SK-N-SH treated with all-trans-retinoic acid at 6 μM for 48 hours (cell line): Measurements from ENCODE around the gene CYTL1.

Source experiments
- ATAC-seq: fragments of 200-7000 bp; cut with Tn5 transposase; 3 replicates; pipeline ENCODE4 v1.9.1; 2020; ENCODE audit warnings: mild to moderate bottlenecking, moderate library complexity
- ARNTL ChIP-seq: fragments of 450-650 bp; formaldehyde crosslinking; IDR thresholded peaks from 2 replicates; pipeline ENCODE4 v1.5.0; 2020; ENCODE audit warnings: low read depth, mild to moderate bottlenecking, moderate library complexity, borderline replicate concordance
- CSDC2 ChIP-seq: fragments of 250-450 bp; sonication (Bioruptor Pico); IDR thresholded peaks from 2 replicates; pipeline ENCODE4 v1.5.0; 2020; ENCODE audit warnings: mild to moderate bottlenecking, moderate library complexity
- ESRRG ChIP-seq: fragments of 250-450 bp; sonication (Bioruptor Pico); IDR thresholded peaks from 2 replicates; pipeline ENCODE4 v1.6.1; 2021; ENCODE audit warnings: mild to moderate bottlenecking
- ISL1 ChIP-seq: fragments of 250-450 bp; sonication (Bioruptor Pico); IDR thresholded peaks from 2 replicates; pipeline ENCODE4 v2.1.2; 2022; ENCODE audit warnings: mild to moderate bottlenecking, moderate library complexity
- OSR1 ChIP-seq: fragments of 250-450 bp; sonication (Bioruptor Pico); IDR thresholded peaks from 2 replicates; pipeline ENCODE4 v1.8.0; 2022; ENCODE audit warnings: moderate library complexity, mild to moderate bottlenecking, inconsistent platforms
- RARB ChIP-seq: fragments of 250-450 bp; sonication (Bioruptor Pico); IDR thresholded peaks from 2 replicates; pipeline ENCODE4 v1.8.0; 2021; ENCODE audit warnings: mild to moderate bottlenecking, moderate library complexity
- SNAI2 ChIP-seq: fragments of 250-450 bp; sonication (Bioruptor Pico); IDR thresholded peaks from 2 replicates; pipeline ENCODE4 v1.5.0; 2020; ENCODE audit warnings: mild to moderate bottlenecking, moderate library complexity
- TOX ChIP-seq: fragments of 250-450 bp; sonication (Bioruptor Pico); IDR thresholded peaks from 2 replicates; pipeline ENCODE4 v1.8.0; 2021; ENCODE audit warnings: mild to moderate bottlenecking, moderate library complexity, borderline replicate concordance
- ZC3H10 ChIP-seq: fragments of 250-450 bp; sonication (Bioruptor Pico); IDR thresholded peaks from 2 replicates; pipeline ENCODE4 v1.5.1; 2021; ENCODE audit warnings: mild to moderate bottlenecking, moderate library complexity
- ZFP30 ChIP-seq: fragments of 450-650 bp; formaldehyde crosslinking; IDR thresholded peaks from 2 replicates; pipeline ENCODE4 v1.5.0; 2022; ENCODE audit warnings: mild to moderate bottlenecking, moderate library complexity
- ZNF8 ChIP-seq: fragments of 450-650 bp; formaldehyde crosslinking; IDR thresholded peaks from 2 replicates; pipeline ENCODE4 v1.5.0; 2020; ENCODE audit warnings: mild to moderate bottlenecking, moderate library complexity
- TF ChIP-seq, protein P1 (sequence below): fragments of 250-450 bp; sonication (Bioruptor Pico); IDR thresholded peaks from 2 replicates; pipeline ENCODE4 v1.8.0; 2020; ENCODE audit warnings: mild to moderate bottlenecking, moderate library complexity, borderline replicate concordance
- TF ChIP-seq, protein P2 (sequence below): fragments of 250-450 bp; sonication (Bioruptor Pico); IDR thresholded peaks from 2 replicates; pipeline ENCODE4 v1.8.0; 2021; ENCODE audit warnings: low read depth, mild to moderate bottlenecking, moderate library complexity, borderline replicate concordance
- TF ChIP-seq, protein P3 (sequence below): fragments of 250-450 bp; sonication (Bioruptor Pico); IDR thresholded peaks from 2 replicates; pipeline ENCODE4 v1.5.1; 2020; ENCODE audit warnings: low read depth, mild to moderate bottlenecking, moderate library complexity
- TF ChIP-seq, protein P4 (sequence below): fragments of 250-450 bp; sonication (Bioruptor Pico); IDR thresholded peaks from 2 replicates; pipeline ENCODE4 v1.5.0; 2020; ENCODE audit warnings: mild to moderate bottlenecking, moderate library complexity

Gene CYTL1

DNA sequence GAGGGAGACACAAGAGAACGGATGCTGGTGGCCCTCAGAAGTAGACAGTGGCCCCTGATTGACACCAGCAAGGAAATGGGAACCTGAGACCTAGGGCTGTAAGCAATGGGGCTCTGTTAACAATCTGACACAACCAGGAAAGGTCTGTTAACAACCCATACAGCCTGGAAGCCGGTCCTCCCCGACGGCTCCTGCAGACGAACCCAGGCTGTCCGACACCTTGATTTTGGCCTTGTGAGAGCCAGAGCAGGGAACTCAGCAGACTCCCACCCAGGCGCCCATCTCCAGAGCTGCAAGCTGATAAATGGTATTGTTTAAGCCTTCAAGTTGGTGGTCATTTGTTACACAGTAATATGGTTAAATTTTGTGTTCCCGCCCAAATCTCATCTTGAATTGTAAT is 10.2 kb upstream of the CYTL1 start:
- TF ChIP-seq ESRRG (CRISPR knock-in tag) (no peak), ARNTL (CRISPR knock-in tag) (no peak), RARB (CRISPR knock-in tag) (no peak), TOX (CRISPR knock-in tag) (no peak), ZFP30 (no peak), ZC3H10 (CRISPR knock-in tag) (no peak), OSR1 (CRISPR knock-in tag) (no peak)
- TF ChIP-seq, protein P1, sequence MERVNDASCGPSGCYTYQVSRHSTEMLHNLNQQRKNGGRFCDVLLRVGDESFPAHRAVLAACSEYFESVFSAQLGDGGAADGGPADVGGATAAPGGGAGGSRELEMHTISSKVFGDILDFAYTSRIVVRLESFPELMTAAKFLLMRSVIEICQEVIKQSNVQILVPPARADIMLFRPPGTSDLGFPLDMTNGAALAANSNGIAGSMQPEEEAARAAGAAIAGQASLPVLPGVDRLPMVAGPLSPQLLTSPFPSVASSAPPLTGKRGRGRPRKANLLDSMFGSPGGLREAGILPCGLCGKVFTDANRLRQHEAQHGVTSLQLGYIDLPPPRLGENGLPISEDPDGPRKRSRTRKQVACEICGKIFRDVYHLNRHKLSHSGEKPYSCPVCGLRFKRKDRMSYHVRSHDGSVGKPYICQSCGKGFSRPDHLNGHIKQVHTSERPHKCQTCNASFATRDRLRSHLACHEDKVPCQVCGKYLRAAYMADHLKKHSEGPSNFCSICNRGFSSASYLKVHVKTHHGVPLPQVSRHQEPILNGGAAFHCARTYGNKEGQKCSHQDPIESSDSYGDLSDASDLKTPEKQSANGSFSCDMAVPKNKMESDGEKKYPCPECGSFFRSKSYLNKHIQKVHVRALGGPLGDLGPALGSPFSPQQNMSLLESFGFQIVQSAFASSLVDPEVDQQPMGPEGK (CRISPR knock-in tag), result no peak
- TF ChIP-seq, protein P2, sequence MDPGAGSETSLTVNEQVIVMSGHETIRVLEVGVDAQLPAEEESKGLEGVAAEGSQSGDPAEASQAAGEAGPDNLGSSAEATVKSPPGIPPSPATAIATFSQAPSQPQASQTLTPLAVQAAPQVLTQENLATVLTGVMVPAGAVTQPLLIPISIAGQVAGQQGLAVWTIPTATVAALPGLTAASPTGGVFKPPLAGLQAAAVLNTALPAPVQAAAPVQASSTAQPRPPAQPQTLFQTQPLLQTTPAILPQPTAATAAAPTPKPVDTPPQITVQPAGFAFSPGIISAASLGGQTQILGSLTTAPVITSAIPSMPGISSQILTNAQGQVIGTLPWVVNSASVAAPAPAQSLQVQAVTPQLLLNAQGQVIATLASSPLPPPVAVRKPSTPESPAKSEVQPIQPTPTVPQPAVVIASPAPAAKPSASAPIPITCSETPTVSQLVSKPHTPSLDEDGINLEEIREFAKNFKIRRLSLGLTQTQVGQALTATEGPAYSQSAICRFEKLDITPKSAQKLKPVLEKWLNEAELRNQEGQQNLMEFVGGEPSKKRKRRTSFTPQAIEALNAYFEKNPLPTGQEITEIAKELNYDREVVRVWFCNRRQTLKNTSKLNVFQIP, result no peak
- TF ChIP-seq, all 23 proteins: peak for 0
- ATAC-seq, result no peak

DNA sequence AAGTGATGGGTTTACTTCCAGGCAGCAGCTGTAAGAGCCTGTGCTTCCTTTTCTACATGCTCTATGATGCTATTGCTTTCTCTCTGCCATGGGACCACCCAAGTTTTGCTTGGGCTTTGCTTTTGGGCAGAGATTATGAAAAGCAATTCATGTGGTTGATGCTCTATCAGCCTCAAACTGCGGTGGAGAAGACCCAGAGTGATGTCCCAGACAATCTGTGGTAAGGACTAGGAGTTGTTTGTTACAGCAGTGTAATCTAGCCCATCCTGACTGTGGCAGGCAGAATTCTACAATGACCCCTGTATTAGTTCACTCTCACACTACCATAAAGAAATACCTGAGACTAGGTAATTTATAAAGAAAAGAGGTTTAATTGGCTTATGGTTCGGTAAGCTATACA is 9.2 kb upstream of the CYTL1 start:
- ATAC-seq, result no peak
- no peak for TF ChIP-seq ZNF8 (CRISPR knock-in tag)

DNA sequence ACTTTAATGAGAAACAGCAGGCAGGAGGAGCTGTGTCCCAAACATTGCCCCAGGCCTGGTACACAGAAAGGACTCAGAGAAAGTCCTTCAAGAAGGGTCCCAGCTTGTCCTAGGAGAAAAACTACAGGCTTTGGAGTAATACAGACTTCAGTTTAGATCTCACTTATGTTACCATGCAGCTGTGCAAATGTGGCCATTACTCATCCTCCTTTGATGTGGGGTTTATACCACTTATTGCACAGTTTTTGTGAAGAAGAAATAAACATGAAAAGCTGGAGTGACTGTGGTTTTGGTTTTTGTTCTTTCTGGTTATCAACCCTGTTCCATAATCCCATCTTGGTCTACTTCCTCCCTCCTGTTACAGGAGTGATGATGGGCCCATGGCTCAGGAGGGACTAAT is 8.1 kb upstream of the CYTL1 start:
- no peak for TF ChIP-seq ZNF8 (CRISPR knock-in tag)
- no peak for TF ChIP-seq ZC3H10 (CRISPR knock-in tag)
- TF ChIP-seq SNAI2 (CRISPR knock-in tag), result no peak
- TF ChIP-seq ZFP30, result no peak
- TF ChIP-seq ISL1, result no peak
- TF ChIP-seq CSDC2 (CRISPR knock-in tag), result no peak
- ATAC-seq, result no peak

DNA sequence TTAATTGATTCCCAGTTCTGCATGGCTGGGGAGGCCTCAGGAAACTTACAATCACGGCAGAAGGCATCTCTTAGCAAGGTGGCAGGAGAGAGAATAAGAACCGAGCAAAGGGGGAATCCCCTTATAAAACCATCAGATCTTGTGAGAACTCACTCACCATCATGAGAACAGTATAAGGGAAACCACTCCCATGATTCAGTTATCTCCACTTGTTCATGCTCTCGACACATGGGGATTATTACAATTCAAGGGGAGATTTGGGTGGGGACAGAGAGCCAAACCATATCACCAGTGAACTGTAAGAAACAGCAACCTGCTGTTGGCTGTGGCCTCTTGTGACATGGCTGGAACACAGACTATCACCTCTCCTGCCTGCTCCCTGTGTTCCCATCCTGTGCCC is 7.1 kb upstream of the CYTL1 start:
- TF ChIP-seq, protein P2, result no peak
- TF ChIP-seq, protein P3, sequence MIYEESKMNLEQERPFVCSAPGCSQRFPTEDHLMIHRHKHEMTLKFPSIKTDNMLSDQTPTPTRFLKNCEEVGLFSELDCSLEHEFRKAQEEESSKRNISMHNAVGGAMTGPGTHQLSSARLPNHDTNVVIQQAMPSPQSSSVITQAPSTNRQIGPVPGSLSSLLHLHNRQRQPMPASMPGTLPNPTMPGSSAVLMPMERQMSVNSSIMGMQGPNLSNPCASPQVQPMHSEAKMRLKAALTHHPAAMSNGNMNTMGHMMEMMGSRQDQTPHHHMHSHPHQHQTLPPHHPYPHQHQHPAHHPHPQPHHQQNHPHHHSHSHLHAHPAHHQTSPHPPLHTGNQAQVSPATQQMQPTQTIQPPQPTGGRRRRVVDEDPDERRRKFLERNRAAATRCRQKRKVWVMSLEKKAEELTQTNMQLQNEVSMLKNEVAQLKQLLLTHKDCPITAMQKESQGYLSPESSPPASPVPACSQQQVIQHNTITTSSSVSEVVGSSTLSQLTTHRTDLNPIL (CRISPR knock-in tag), result no peak
- TF ChIP-seq, protein P4, sequence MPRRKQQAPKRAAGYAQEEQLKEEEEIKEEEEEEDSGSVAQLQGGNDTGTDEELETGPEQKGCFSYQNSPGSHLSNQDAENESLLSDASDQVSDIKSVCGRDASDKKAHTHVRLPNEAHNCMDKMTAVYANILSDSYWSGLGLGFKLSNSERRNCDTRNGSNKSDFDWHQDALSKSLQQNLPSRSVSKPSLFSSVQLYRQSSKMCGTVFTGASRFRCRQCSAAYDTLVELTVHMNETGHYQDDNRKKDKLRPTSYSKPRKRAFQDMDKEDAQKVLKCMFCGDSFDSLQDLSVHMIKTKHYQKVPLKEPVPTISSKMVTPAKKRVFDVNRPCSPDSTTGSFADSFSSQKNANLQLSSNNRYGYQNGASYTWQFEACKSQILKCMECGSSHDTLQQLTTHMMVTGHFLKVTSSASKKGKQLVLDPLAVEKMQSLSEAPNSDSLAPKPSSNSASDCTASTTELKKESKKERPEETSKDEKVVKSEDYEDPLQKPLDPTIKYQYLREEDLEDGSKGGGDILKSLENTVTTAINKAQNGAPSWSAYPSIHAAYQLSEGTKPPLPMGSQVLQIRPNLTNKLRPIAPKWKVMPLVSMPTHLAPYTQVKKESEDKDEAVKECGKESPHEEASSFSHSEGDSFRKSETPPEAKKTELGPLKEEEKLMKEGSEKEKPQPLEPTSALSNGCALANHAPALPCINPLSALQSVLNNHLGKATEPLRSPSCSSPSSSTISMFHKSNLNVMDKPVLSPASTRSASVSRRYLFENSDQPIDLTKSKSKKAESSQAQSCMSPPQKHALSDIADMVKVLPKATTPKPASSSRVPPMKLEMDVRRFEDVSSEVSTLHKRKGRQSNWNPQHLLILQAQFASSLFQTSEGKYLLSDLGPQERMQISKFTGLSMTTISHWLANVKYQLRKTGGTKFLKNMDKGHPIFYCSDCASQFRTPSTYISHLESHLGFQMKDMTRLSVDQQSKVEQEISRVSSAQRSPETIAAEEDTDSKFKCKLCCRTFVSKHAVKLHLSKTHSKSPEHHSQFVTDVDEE (CRISPR knock-in tag), result no peak
- TF ChIP-seq, protein P1 (CRISPR knock-in tag), result no peak
- ATAC-seq, result no peak

DNA sequence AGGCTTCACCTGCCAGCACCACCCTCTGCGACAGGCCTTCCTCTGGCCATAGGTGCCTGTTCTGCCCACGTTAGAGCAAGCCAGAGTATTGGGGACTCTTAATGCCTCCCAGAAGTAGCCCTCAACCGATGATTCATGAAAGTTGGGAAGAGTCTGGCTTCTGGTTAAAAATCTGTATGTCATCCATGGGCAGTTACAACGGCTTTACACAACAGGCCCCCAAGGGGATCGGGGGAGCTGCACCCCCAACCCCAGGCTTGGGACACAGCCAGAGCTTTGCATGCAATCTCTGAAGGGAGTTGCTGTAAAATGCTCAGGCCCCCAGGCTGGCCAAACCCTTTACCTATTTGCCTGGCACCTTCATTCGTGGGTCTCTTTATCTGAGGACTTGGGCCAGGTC is 5.4 kb upstream of the CYTL1 start:
- TF ChIP-seq ZNF8 (CRISPR knock-in tag), result no peak
- TF ChIP-seq RARB (CRISPR knock-in tag), result no peak
- TF ChIP-seq, all 23 proteins: peak for 0
- ATAC-seq, result no peak
